CD4-positive, alpha-beta T cell treated with Interleukin-4 for 1 hour (primary cell): ENCODE data around the gene KIF5A.

ENCODE experiments used
- DNase-seq, 2 donors: peaks; one replicate each; pipeline ENCODE4 v3.0.0-alpha.2; 2020 to 2022

The KIF5A gene

GRCh38 chr12:57535764-57536596 lies 13.9 kb upstream of the KIF5A start:
- DNase-seq, result no peak

- DNase-seq, result no peak
Observed at GRCh38 chr12:57536597-57536942, 13.3 kb upstream of the KIF5A start.

- DNase-seq, result no peak
Observed at GRCh38 chr12:57539134-57539768, 10.6 kb upstream of the KIF5A start.

- no peak for DNase-seq
Observed at GRCh38 chr12:57541001-57541400, 8.8 kb upstream of the KIF5A start.

- no peak for DNase-seq
Observed at GRCh38 chr12:57541717-57542116, 8.1 kb upstream of the KIF5A start.

- no peak for DNase-seq
Observed at GRCh38 chr12:57543581-57543980, 6.3 kb upstream of the KIF5A start.

- DNase-seq, result no peak
Observed at GRCh38 chr12:57545809-57546437, 3.9 kb upstream of the KIF5A start.

- peak; percentile 97 for DNase-seq
Observed at GRCh38 chr12:57546438-57547287, 3.2 kb upstream of the KIF5A start, which contains the start of gene DCTN2. TSS of gene DCTN2 (minus strand) at chr12:57547192. CDS start at chr12:57547063, 129 bp downstream.

- no peak for DNase-seq
Observed at GRCh38 chr12:57547288-57548012, 2.4 kb upstream of the KIF5A start.

- DNase-seq, result no peak
Observed at GRCh38 chr12:57548013-57548315, 1.9 kb upstream of the KIF5A start.

GRCh38 chr12:57548488-57548887 lies 1.4 kb upstream of the KIF5A start:
- DNase-seq, result no peak

GRCh38 chr12:57549203-57549908 lies 488 bp upstream of the KIF5A start:
- no peak for DNase-seq

GRCh38 chr12:57550641-57551549 lies 1.1 kb downstream of the KIF5A start:
- DNase-seq, result no peak

- no peak for DNase-seq
Observed at GRCh38 chr12:57551637-57552305, 1.9 kb downstream of the KIF5A start.

GRCh38 chr12:57552306-57552651 lies 2.4 kb downstream of the KIF5A start:
- no peak for DNase-seq

GRCh38 chr12:57552835-57553313 lies 3.0 kb downstream of the KIF5A start:
- no peak for DNase-seq

GRCh38 chr12:57553343-57554202 lies 3.7 kb downstream of the KIF5A start:
- no peak for DNase-seq

- DNase-seq, result no peak
Observed at GRCh38 chr12:57554453-57554852, 4.6 kb downstream of the KIF5A start.

- no peak for DNase-seq
Observed at GRCh38 chr12:57554897-57555296, 5.1 kb downstream of the KIF5A start.
